ENCODE data around the gene PPP3CA. TPM values are rescaled to one million over a fixed set of nuclear protein-coding genes. Genes with fewer than 3 reads are reported as not detected.

Gene PPP3CA
- total and polyA plus RNA-seq, 2 experiments from 2014 or later = 27.0 to 45.2 TPM

DNA sequence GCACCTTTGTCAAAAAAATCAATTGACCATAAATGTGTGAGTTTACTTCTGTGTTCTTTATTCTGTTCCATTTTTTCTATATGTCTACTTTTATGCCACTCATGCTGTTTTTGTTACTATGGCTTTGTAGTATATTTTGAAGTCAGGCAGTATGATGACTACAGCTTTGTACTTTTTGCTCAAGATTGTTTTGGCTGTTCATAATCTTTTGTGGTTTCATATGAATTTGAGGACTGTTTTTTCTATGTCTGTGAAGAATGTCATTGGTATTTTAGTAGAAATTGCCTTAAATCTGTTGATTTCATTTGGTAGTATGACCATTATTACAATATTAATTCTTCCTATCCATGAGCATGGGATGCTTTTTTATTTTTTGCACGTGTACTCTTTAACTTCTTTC is 346.8 kb downstream of the PPP3CA start (continued):
- TF ChIP-seq, protein P1, sequence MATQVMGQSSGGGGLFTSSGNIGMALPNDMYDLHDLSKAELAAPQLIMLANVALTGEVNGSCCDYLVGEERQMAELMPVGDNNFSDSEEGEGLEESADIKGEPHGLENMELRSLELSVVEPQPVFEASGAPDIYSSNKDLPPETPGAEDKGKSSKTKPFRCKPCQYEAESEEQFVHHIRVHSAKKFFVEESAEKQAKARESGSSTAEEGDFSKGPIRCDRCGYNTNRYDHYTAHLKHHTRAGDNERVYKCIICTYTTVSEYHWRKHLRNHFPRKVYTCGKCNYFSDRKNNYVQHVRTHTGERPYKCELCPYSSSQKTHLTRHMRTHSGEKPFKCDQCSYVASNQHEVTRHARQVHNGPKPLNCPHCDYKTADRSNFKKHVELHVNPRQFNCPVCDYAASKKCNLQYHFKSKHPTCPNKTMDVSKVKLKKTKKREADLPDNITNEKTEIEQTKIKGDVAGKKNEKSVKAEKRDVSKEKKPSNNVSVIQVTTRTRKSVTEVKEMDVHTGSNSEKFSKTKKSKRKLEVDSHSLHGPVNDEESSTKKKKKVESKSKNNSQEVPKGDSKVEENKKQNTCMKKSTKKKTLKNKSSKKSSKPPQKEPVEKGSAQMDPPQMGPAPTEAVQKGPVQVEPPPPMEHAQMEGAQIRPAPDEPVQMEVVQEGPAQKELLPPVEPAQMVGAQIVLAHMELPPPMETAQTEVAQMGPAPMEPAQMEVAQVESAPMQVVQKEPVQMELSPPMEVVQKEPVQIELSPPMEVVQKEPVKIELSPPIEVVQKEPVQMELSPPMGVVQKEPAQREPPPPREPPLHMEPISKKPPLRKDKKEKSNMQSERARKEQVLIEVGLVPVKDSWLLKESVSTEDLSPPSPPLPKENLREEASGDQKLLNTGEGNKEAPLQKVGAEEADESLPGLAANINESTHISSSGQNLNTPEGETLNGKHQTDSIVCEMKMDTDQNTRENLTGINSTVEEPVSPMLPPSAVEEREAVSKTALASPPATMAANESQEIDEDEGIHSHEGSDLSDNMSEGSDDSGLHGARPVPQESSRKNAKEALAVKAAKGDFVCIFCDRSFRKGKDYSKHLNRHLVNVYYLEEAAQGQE (IDR thresholded peaks at IDR 0.05; ENCODE audit: unreplicated experiment) = no peak

DNA sequence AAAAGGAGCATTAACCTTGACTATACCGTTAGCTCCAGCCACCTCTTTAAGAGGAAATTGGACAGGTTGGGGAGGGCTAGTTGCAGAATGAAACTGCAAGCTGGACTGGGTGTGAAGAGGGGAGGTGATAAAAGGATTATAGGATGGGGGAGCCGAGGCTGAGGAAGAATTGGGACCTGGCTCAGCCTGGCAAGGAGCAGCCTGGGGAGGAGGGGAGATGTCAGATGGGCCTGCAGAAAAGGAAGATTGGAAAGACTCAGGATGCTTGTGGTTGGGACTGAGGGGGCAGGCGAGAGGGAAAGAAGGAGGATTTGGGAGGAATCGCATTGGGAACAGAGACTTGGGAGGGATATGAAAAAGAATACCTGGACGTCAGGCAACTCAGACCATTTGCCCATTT is 351.7 kb downstream of the PPP3CA start:
- H3K4me2 ChIP-seq = no peak overlapping the region
- no peak for ATAC-seq
- no peaks in the 10 kb centered on the region for H3K79me2 ChIP-seq (replicated peaks; ENCODE audit: insufficient read depth)
- no peaks in the 10 kb centered on the region for H3K36me3 ChIP-seq (ENCODE audit: insufficient read depth)
- H3K4me3 ChIP-seq = no peak overlapping the region
- Mint-ChIP-seq H3K9me3 (no peaks in the 10 kb centered on the region), H3K4me3 (no peak overlapping the region), H3K27ac (no peak overlapping the region), H3K36me3 (ENCODE audit: low read depth) (no peaks in the 10 kb centered on the region), H3K27me3 (ENCODE audit: insufficient read depth, low read depth, poor library complexity) (no peaks in the 10 kb centered on the region), H3K4me1 (peaks cover 3% of the 10 kb centered on the region; the same call in 2 of the 3 replicates)
- H3K27ac ChIP-seq (ENCODE audit: low read depth) = no peak overlapping the region
- no peaks in the 10 kb centered on the region for H4K20me1 ChIP-seq (replicated peaks; ENCODE audit: insufficient read depth)
- H3F3A ChIP-seq (replicated peaks; ENCODE audit: low read depth) = no peaks in the 10 kb centered on the region
- H3K27me3 ChIP-seq (ENCODE audit: insufficient read depth) = no peaks in the 10 kb centered on the region
- DNase-seq (ENCODE audit: low spot score) = no peak
- no peaks in the 10 kb centered on the region for H3K9me2 ChIP-seq (ENCODE audit: insufficient read depth)
- no peaks in the 10 kb centered on the region for H3K4me1 ChIP-seq (ENCODE audit: insufficient read depth)
- H2AFZ ChIP-seq = no peak overlapping the region
- TF ChIP-seq POLR2AphosphoS5 (IDR thresholded peaks at IDR 0.05; ENCODE audit: low read depth) (no peak), JUNB (IDR thresholded peaks at IDR 0.05; ENCODE audit: unreplicated experiment) (no peak), EZH2 (IDR thresholded peaks at IDR 0.05; ENCODE audit: low read depth, unreplicated experiment) (no peak), STAT1 (IDR thresholded peaks at IDR 0.05; ENCODE audit: unreplicated experiment) (no peak), NANOG (IDR thresholded peaks at IDR 0.05; ENCODE audit: borderline replicate concordance) (no peak), ZNF331 (CRISPR knock-in tag; IDR thresholded peaks at IDR 0.05; ENCODE audit: low read depth) (no peak), EZH2phosphoT487 (IDR thresholded peaks at IDR 0.05; ENCODE audit: unreplicated experiment) (no peak), ETS1 (IDR thresholded peaks at IDR 0.05) (no peak), ZNF114 (CRISPR knock-in tag; IDR thresholded peaks at IDR 0.05) (no peak)
- TF ChIP-seq, protein P2, sequence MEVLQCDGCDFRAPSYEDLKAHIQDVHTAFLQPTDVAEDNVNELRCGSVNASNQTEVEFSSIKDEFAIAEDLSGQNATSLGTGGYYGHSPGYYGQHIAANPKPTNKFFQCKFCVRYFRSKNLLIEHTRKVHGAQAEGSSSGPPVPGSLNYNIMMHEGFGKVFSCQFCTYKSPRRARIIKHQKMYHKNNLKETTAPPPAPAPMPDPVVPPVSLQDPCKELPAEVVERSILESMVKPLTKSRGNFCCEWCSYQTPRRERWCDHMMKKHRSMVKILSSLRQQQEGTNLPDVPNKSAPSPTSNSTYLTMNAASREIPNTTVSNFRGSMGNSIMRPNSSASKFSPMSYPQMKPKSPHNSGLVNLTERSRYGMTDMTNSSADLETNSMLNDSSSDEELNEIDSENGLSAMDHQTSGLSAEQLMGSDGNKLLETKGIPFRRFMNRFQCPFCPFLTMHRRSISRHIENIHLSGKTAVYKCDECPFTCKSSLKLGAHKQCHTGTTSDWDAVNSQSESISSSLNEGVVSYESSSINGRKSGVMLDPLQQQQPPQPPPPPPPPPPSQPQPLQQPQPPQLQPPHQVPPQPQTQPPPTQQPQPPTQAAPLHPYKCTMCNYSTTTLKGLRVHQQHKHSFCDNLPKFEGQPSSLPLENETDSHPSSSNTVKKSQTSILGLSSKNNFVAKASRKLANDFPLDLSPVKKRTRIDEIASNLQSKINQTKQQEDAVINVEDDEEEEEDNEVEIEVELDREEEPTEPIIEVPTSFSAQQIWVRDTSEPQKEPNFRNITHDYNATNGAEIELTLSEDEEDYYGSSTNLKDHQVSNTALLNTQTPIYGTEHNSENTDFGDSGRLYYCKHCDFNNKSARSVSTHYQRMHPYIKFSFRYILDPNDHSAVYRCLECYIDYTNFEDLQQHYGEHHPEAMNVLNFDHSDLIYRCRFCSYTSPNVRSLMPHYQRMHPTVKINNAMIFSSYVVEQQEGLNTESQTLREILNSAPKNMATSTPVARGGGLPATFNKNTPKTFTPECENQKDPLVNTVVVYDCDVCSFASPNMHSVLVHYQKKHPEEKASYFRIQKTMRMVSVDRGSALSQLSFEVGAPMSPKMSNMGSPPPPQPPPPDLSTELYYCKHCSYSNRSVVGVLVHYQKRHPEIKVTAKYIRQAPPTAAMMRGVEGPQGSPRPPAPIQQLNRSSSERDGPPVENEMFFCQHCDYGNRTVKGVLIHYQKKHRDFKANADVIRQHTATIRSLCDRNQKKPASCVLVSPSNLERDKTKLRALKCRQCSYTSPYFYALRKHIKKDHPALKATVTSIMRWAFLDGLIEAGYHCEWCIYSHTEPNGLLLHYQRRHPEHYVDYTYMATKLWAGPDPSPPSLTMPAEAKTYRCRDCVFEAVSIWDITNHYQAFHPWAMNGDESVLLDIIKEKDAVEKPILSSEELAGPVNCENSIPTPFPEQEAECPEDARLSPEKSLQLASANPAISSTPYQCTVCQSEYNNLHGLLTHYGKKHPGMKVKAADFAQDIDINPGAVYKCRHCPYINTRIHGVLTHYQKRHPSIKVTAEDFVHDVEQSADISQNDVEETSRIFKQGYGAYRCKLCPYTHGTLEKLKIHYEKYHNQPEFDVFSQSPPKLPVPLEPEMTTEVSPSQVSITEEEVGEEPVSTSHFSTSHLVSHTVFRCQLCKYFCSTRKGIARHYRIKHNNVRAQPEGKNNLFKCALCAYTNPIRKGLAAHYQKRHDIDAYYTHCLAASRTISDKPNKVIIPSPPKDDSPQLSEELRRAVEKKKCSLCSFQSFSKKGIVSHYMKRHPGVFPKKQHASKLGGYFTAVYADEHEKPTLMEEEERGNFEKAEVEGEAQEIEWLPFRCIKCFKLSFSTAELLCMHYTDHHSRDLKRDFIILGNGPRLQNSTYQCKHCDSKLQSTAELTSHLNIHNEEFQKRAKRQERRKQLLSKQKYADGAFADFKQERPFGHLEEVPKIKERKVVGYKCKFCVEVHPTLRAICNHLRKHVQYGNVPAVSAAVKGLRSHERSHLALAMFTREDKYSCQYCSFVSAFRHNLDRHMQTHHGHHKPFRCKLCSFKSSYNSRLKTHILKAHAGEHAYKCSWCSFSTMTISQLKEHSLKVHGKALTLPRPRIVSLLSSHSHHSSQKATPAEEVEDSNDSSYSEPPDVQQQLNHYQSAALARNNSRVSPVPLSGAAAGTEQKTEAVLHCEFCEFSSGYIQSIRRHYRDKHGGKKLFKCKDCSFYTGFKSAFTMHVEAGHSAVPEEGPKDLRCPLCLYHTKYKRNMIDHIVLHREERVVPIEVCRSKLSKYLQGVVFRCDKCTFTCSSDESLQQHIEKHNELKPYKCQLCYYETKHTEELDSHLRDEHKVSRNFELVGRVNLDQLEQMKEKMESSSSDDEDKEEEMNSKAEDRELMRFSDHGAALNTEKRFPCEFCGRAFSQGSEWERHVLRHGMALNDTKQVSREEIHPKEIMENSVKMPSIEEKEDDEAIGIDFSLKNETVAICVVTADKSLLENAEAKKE (CRISPR knock-in tag; IDR thresholded peaks at IDR 0.05) = no peak
- TF ChIP-seq, protein P3, sequence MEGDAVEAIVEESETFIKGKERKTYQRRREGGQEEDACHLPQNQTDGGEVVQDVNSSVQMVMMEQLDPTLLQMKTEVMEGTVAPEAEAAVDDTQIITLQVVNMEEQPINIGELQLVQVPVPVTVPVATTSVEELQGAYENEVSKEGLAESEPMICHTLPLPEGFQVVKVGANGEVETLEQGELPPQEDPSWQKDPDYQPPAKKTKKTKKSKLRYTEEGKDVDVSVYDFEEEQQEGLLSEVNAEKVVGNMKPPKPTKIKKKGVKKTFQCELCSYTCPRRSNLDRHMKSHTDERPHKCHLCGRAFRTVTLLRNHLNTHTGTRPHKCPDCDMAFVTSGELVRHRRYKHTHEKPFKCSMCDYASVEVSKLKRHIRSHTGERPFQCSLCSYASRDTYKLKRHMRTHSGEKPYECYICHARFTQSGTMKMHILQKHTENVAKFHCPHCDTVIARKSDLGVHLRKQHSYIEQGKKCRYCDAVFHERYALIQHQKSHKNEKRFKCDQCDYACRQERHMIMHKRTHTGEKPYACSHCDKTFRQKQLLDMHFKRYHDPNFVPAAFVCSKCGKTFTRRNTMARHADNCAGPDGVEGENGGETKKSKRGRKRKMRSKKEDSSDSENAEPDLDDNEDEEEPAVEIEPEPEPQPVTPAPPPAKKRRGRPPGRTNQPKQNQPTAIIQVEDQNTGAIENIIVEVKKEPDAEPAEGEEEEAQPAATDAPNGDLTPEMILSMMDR (conservative IDR thresholded peaks at IDR 0.05; ENCODE audit: low read depth in 2 of 2) = no peak
